Thymus (tissue), 11 donors: Measurements from ENCODE around the gene DNAL4. TPM values are rescaled to one million over a fixed set of nuclear protein-coding genes. Genes with fewer than 3 reads are reported as not detected.

Source experiments
- DNase-seq, 9 donors: peaks; one replicate each; pipeline ENCODE4 v3.0.0-alpha.2; 2013; ENCODE audit warnings: low spot score in 9 of 9, low read depth in 6 of 9, missing footprints in 1 of 9
- H3K27ac ChIP-seq, 2 donors: one replicate each; pipeline ENCODE4 v1.5.1; 2013; ENCODE audit warnings: control low read depth in 1 of 2, low read depth in 1 of 2, low read length in 1 of 2, mild to moderate bottlenecking in 1 of 2, moderate library complexity in 1 of 2
- H3K27me3 ChIP-seq, 2 donors: one replicate each; pipeline ENCODE4 v1.5.1; 2013; ENCODE audit warnings: low read length in 1 of 2; ENCODE audit not compliant: control insufficient read depth in 2 of 2, insufficient read depth in 1 of 2
- H3K36me3 ChIP-seq, 2 donors: one replicate each; pipeline ENCODE4 v1.5.1; 2013; ENCODE audit warnings: low read length in 1 of 2, mild to moderate bottlenecking in 1 of 2, moderate library complexity in 1 of 2; ENCODE audit not compliant: control insufficient read depth in 2 of 2, insufficient read depth in 2 of 2
- H3K4me1 ChIP-seq, 2 donors: one replicate each; pipeline ENCODE4 v1.5.1; 2013; ENCODE audit warnings: low read length in 2 of 2; ENCODE audit not compliant: control insufficient read depth in 2 of 2, insufficient read depth in 2 of 2
- H3K4me3 ChIP-seq, 2 donors: one replicate each; pipeline ENCODE4 v1.5.1; 2013; ENCODE audit warnings: low read length in 2 of 2, control low read depth in 1 of 2, mild to moderate bottlenecking in 1 of 2
- H3K9me3 ChIP-seq, 2 donors: one replicate each; pipeline ENCODE4 v1.5.1; 2013; ENCODE audit warnings: low read length in 1 of 2, mild to moderate bottlenecking in 1 of 2; ENCODE audit not compliant: control insufficient read depth in 2 of 2, insufficient read depth in 1 of 2
- WGBS: extraction: QIAGEN DNeasy Blood & Tissue Kit; methylation state at CpG from one replicate; pipeline ENCODE4 v1.1.7; 2013; 5-methylcytosine and 5-hydroxymethylcytosine counted together
- polyA plus RNA-seq: library from polyadenylated mRNA; stranded (reverse); fragments of 200-250 nt; gene quantifications from one replicate; pipeline ENCODE4 v1.2.3, GENCODE V29; 2013
- total RNA-seq: library from RNA; stranded (reverse); fragments of 120-200 nt; gene quantifications from one replicate; pipeline ENCODE4 v1.2.4, GENCODE V29; 2013
- donor health status: healthy.

Gene DNAL4
- total and polyA plus RNA-seq, 2 donors, result 19.6 to 20.4 TPM

DNA sequence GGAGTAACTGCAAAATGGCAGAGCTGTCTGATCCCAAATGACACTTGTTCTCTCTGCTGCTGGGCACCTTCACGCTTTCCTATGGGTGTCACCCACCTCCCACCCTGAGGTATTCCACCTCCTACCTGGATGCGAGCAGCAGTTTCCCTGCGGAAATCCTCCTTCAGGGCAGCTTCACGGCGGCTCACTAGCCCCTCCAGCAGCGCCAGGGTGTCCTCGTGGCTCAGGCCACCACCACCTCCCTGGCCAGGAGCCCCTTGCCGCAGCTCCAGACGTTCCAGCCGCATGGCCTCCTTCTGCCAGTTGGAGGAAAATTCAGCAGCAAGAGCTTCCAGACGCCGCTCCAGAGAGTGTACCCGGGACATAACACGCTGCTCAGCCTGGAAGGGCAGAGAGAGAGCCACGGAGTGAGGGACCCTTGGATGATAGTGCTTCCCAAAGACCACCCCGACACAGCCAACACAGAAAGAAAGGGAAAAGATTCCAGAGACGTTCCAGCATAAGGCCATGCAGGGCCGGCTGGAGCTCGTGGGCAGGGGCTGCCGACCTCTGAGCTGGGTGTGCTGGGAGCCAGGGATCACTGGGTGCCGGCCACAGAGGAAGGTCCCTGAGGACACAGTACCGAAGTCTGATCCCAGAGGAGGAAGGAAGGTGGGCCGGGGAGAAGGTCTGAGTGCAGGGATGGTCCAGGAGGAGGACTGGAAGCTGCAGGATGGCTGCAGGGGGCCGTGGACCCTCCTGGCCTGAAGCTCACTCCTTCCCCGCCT is 51.6 kb downstream of the DNAL4 start:
- Histone ChIP-seq H3K36me3 (peaks cover 87 to 94% of the 10 kb centered on the region in 2 donors), H3K27me3 (no peaks in the 10 kb centered on the region), H3K4me3 (no peak overlapping the region), H3K9me3 (peaks cover 0 to 2% of the 10 kb centered on the region in 2 donors), H3K4me1 (peaks cover 0 to 4% of the 10 kb centered on the region in 2 donors), H3K27ac (no peak overlapping the region)
- DNase-seq, result no peak
- over 99% methylated on average over 25 of the region's 25 CpGs for WGBS

DNA sequence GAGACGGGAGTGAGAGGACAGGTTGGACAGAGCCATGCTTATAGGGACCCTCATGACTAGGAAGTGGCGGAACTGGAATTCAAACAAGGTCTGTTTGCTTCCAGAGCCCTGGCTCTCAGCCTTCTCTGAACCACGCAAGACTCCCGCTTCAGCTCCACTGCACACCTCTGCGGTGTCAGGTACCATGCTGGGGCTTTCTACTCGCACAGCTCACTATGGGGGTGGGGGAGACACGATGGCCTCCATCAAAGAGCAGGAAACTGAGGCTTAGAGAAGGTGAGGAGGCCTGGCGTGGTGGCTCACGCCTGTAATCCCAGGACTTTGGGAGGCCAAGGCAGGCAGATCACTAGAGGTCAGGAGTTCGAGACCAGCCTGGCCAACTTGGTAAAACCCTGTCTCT is 52.4 kb downstream of the DNAL4 start:
- H3K4me1 ChIP-seq, result peaks cover 0 to 12% of the 10 kb centered on the region in 2 donors
- no peak overlapping the region for H3K4me3 ChIP-seq
- no peaks in the 10 kb centered on the region for H3K27me3 ChIP-seq
- peaks cover 92 to 96% of the 10 kb centered on the region in 2 donors for H3K36me3 ChIP-seq
- 97% methylated on average over 10 of the region's 10 CpGs for WGBS
- no peak overlapping the region for H3K27ac ChIP-seq
- H3K9me3 ChIP-seq, result peaks cover 0 to 2% of the 10 kb centered on the region in 2 donors
- no peak for DNase-seq

DNA sequence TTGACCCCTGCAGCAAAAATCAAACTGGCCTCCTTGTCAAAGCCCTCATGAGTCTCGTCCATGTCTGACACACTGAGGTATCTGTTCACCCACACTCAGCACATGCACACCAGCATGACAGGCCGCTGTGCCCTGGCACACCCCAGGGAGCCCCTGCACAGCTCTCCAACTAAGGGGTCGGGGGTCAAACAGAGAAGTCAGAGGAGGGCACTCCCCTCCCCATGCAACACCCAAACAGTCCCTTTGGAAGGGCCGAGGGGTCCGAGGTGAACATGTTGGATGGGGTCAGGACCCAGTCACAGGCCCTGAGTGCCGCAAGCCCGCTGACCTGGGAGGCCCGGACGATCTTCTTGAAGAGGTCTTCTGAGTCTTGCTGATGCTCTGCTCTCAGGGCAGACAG is 52.8 kb downstream of the DNAL4 start:
- Histone ChIP-seq H3K4me3 (no peak overlapping the region), H3K36me3 (peaks cover 92 to 96% of the 10 kb centered on the region in 2 donors), H3K9me3 (peaks cover 0 to 2% of the 10 kb centered on the region in 2 donors), H3K27me3 (no peaks in the 10 kb centered on the region), H3K27ac (no peak overlapping the region), H3K4me1 (peaks cover 0 to 16% of the 10 kb centered on the region in 2 donors)
- DNase-seq, result no peak
- WGBS, result 97% methylated on average over 9 of the region's 9 CpGs

DNA sequence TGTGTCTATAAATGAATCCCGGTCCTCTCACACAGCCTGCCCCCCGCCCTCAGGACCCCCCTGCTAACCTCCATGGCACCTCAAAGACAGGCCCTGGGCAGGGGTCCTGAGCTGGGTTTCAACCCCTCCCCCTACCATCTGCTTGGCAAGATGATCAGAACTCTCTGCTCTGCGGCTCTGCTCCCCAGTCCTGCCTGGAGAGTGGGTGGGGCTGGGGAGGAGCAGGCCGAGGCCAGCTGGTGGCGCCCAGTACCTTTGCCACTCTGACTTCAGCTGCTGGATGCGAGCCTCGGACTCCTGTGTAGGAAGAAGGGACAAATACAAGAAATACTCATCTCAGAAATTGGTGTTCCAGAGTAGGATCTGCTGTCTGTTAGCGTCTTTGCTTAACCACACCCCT is 53.2 kb downstream of the DNAL4 start:
- no peak overlapping the region for H3K27ac ChIP-seq
- H3K9me3 ChIP-seq, result peaks cover 0 to 2% of the 10 kb centered on the region in 2 donors
- peaks cover 92 to 96% of the 10 kb centered on the region in 2 donors for H3K36me3 ChIP-seq
- no peak overlapping the region for H3K4me3 ChIP-seq
- DNase-seq, result no peak
- peaks cover 0 to 20% of the 10 kb centered on the region in 2 donors for H3K4me1 ChIP-seq
- 97% methylated on average over 8 of the region's 8 CpGs for WGBS
- no peaks in the 10 kb centered on the region for H3K27me3 ChIP-seq

DNA sequence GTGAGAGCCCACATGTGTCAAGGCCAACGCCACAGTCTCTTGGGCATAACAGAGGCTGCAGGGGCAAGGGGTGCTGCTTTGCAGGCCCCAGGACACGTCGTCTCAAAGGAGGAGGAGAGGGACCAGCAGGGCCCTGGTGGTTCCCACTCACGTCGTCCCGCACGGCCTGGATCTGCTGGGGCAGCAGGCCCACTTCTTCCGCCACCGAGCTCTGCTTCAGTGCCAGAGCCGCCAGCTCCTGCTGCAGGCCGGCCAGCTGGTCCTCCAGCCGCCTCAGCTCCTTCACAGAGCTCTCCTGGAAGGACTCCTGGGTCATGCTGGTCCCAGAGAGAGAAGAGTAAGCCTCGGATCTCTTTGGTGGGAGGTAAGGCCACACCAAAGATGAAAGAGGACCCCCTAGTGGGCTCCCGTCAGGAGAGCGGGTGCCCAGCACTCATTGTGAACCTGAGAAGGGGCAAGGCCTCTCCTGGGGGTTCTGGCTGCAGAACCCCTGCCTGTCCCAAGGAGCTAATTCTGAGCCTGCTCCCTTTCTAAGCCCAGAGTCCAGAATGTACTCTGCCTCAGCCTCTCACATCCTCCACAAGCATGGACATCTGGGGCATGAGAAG is 53.7 kb downstream of the DNAL4 start:
- Histone ChIP-seq H3K27ac (no peak overlapping the region), H3K4me3 (no peak overlapping the region), H3K36me3 (peaks cover 92 to 96% of the 10 kb centered on the region in 2 donors), H3K4me1 (peaks cover 0 to 25% of the 10 kb centered on the region in 2 donors), H3K9me3 (peaks cover 0 to 2% of the 10 kb centered on the region in 2 donors), H3K27me3 (no peaks in the 10 kb centered on the region)
- DNase-seq, result no peak
- 98% methylated on average over 15 of the region's 15 CpGs for WGBS

DNA sequence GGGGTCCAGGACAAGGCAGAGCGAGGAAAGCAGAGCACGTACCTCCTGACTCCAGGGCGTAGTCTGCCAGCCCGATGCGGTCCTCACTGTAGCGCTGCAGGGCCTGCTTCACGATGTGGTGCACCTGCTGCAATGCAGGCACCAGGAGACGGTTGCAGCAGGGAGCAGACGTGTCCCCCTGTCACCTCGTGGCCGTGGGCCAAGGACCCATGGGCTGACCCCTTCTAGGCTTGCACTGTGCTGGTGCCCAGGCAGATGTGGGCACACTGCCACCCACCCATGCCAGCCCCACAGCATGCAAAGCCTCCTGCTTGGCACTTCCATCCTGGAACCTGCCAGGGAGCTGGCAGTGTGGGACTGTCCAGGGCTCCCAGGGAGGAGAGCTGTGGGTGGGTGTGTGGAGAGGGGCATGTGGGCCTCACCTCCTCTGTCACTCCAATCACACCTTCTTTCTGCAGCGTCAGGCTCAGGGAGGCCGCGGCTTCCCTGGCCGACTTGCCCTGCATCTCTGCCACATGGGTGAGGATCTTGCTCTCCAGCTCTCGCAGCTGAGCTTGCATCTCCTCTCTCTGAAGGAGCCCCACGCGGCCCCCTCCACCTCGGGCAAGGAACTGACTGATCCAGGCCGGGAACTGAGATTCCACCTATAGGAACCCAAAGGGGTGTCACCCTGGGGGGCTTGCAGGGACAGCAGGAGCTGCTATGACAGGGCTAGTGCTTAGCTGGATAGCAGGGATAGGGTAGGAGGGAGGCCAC is 54.5 kb downstream of the DNAL4 start:
- H3K36me3 ChIP-seq, result peaks cover 92 to 96% of the 10 kb centered on the region in 2 donors
- H3K9me3 ChIP-seq, result peaks cover 0 to 2% of the 10 kb centered on the region in 2 donors
- DNase-seq, result no peak
- H3K27ac ChIP-seq, result no peak overlapping the region
- no peaks in the 10 kb centered on the region for H3K27me3 ChIP-seq
- H3K4me1 ChIP-seq, result peaks cover 0 to 31% of the 10 kb centered on the region in 2 donors
- 97% methylated on average over 20 of the region's 20 CpGs for WGBS
- H3K4me3 ChIP-seq, result no peak overlapping the region

DNA sequence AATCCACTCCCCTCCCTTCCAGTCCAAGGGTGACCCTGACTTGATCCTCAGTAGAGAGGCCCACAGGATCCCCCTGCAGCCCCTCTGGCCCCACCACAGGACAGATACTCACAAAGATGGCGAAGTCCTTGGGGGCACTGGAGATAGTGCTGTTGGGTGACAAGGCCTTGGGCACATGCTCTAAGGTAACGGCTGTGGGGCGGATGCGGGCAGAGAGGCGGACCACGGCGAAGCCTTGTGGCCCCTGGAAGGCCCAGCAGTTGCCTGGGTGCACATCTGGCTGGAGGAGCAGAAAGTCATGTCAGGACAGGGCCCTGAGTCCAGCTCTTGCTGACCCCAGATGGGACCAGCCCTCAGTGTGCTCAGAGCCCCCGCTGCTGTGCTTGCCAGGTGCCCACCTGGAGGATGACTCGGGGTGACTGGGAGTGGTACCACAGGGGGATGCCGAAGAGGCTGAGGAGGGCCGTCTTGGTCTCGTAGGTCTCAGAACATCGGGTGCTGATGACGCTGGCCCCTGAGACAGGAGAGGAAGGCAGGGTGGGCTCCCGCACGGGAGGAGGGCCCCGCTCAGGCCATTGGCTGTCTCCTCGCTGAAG is 55.4 kb downstream of the DNAL4 start:
- WGBS, result 98% methylated on average over 18 of the region's 18 CpGs
- no peak overlapping the region for H3K4me3 ChIP-seq
- H3K9me3 ChIP-seq, result peaks cover 0 to 2% of the 10 kb centered on the region in 2 donors
- H3K27me3 ChIP-seq, result no peaks in the 10 kb centered on the region
- peaks cover 0 to 40% of the 10 kb centered on the region in 2 donors for H3K4me1 ChIP-seq
- peaks cover 98 to 99% of the 10 kb centered on the region in 2 donors for H3K36me3 ChIP-seq
- H3K27ac ChIP-seq, result no peak overlapping the region
- no peak for DNase-seq

DNA sequence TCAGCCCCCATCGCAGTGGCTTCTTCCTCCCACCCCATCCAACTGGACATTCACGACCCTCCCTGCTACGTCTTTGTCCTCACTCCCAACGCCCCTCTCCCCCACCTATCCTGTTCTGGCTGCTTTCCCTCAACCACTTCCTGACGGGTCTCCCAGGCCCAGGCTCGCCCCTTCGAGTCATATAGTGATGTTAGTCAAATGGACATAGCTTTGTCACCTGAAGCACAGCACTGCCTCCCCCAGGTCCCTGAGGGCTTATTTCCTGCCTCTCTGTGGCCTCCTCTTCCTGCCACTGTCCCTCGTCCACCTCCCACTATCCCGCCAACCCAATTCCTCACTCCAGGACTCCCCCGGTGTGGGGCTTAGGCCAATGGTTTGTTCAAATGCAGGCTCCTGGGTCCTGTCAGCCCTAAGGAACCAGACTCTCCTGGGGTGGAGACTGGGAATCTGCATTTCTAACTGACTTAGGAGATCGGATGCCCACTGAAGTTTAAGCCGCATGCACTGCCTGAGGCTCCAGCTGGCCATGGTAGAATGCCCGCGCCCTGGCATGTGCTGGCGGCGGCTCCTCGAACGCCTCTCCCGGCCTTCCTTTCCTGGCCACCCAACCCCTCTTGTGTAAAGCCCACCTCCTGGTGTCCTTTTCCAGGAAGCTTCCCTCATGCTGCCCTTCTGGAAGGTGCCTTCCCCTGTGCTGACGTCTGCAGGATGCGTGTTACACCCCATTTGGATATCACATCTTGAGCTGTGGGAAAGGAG is 56.5 kb downstream of the DNAL4 start:
- 92% methylated on average over 21 of the region's 21 CpGs for WGBS
- Histone ChIP-seq H3K4me1 (peaks cover 0 to 41% of the 10 kb centered on the region in 2 donors), H3K27me3 (no peaks in the 10 kb centered on the region), H3K9me3 (peaks cover 0 to 2% of the 10 kb centered on the region in 2 donors), H3K27ac (no peak overlapping the region), H3K36me3 (peaks cover 89 to 97% of the 10 kb centered on the region in 2 donors), H3K4me3 (no peak overlapping the region)
- no peak for DNase-seq
